WTC11 (cell line): Measurements from ENCODE around the gene PPP2R5A. TPM values are rescaled to one million over a fixed set of nuclear protein-coding genes. Genes with fewer than 3 reads are reported as not detected.

Experiments used
- ATAC-seq: fragments of 200-7000 bp; cut with Tn5 transposase; 2 replicates; pipeline ENCODE4 v1.10.0; 2021; ENCODE audit warnings: mild to moderate bottlenecking, moderate library complexity
- CTCF ChIA-PET: fragments of 300-600 bp; sonication (Branson Sonifier 250); formaldehyde crosslinking; loops from one replicate; lab custom pipeline; 2021; ENCODE audit warnings: antibody characterized with exemption; lab: Charles Lee
- POLR2A ChIA-PET: fragments of 350-600 bp; sonication (Branson Sonifier 250); formaldehyde crosslinking; loops from one replicate; lab custom pipeline; 2021; ENCODE audit warnings: antibody characterized with exemption; lab: Charles Lee
- DNase-seq: peaks from one replicate; pipeline ENCODE4 v3.0.0; 2021; ENCODE audit warnings: low spot score
- H3K27ac Mint-ChIP-seq: 2 replicates; pipeline ENCODE4 v1.8.0; 2021; ENCODE audit warnings: mixed read lengths
- H3K27me3 Mint-ChIP-seq: 2 replicates; pipeline ENCODE4 v1.8.0; 2021; ENCODE audit warnings: low read depth, mild to moderate bottlenecking, moderate library complexity, mixed read lengths
- H3K36me3 Mint-ChIP-seq: 2 replicates; pipeline ENCODE4 v1.8.0; 2021; ENCODE audit warnings: mixed read lengths
- H3K4me1 Mint-ChIP-seq: 2 replicates; pipeline ENCODE4 v1.8.0; 2022; ENCODE audit warnings: mixed read lengths
- H3K4me3 Mint-ChIP-seq: 2 replicates; pipeline ENCODE4 v1.8.0; 2021; ENCODE audit warnings: mild to moderate bottlenecking, moderate library complexity, mixed read lengths
- H3K9me3 Mint-ChIP-seq: 2 replicates; pipeline ENCODE4 v1.8.0; 2021; ENCODE audit warnings: mixed read lengths
- ATF6 ChIP-seq: sonication (generic); formaldehyde crosslinking; IDR thresholded peaks from 2 replicates; pipeline ENCODE4 v1.8.1; 2023; ENCODE audit warnings: mild to moderate bottlenecking, missing genetic modification reagents
- CBFB ChIP-seq: sonication (generic); formaldehyde crosslinking; IDR thresholded peaks from 2 replicates; pipeline ENCODE4 v1.8.1; 2022; ENCODE audit warnings: mild to moderate bottlenecking, low read depth, missing genetic modification reagents
- CREB1 ChIP-seq: sonication (generic); formaldehyde crosslinking; IDR thresholded peaks from 2 replicates; pipeline ENCODE4 v1.8.0; 2023; ENCODE audit warnings: mild to moderate bottlenecking, missing genetic modification reagents
- CREM ChIP-seq: sonication (generic); formaldehyde crosslinking; IDR thresholded peaks from 2 replicates; pipeline ENCODE4 v1.8.1; 2022; ENCODE audit warnings: mild to moderate bottlenecking, missing genetic modification reagents, moderate library complexity
- EMX1 ChIP-seq: fragments of 250-450 bp; sonication (Bioruptor Pico); IDR thresholded peaks from 2 replicates; pipeline ENCODE4 v1.8.0; 2021; ENCODE audit warnings: mild to moderate bottlenecking
- FOXJ3 ChIP-seq: sonication (generic); formaldehyde crosslinking; IDR thresholded peaks from 2 replicates; pipeline ENCODE4 v1.9.0; 2021; ENCODE audit warnings: missing genetic modification reagents, mild to moderate bottlenecking, borderline replicate concordance
- NFYB ChIP-seq: sonication (generic); formaldehyde crosslinking; conservative IDR thresholded peaks from 2 replicates; pipeline ENCODE4 v1.8.0; 2022; ENCODE audit warnings: low read depth, missing genetic modification reagents
- NR1H2 ChIP-seq: sonication (generic); formaldehyde crosslinking; IDR thresholded peaks from 2 replicates; pipeline ENCODE4 v1.9.0; 2021; ENCODE audit warnings: mild to moderate bottlenecking, moderate library complexity, missing genetic modification reagents
- NR2C2 ChIP-seq: sonication (generic); formaldehyde crosslinking; IDR thresholded peaks from 2 replicates; pipeline ENCODE4 v1.8.0; 2022; ENCODE audit warnings: mild to moderate bottlenecking, missing genetic modification reagents
- NR3C1 ChIP-seq: sonication (generic); formaldehyde crosslinking; conservative IDR thresholded peaks from 2 replicates; pipeline ENCODE4 v1.8.1; 2023; ENCODE audit warnings: low read depth, mild to moderate bottlenecking, missing genetic modification reagents
- OVOL2 ChIP-seq: fragments of 250-450 bp; sonication (Bioruptor Pico); IDR thresholded peaks from 2 replicates; pipeline ENCODE4 v1.9.0; 2021; ENCODE audit warnings: mild to moderate bottlenecking, borderline replicate concordance
- RORB ChIP-seq: fragments of 250-450 bp; sonication (Bioruptor Pico); IDR thresholded peaks from 2 replicates; pipeline ENCODE4 v1.9.0; 2021; ENCODE audit warnings: mild to moderate bottlenecking
- SMAD4 ChIP-seq: sonication (generic); formaldehyde crosslinking; IDR thresholded peaks from 2 replicates; pipeline ENCODE4 v1.8.0; 2022; ENCODE audit warnings: mild to moderate bottlenecking, missing genetic modification reagents
- TP53 ChIP-seq: sonication (generic); formaldehyde crosslinking; IDR thresholded peaks from 2 replicates; pipeline ENCODE4 v1.8.1; 2023; ENCODE audit warnings: mild to moderate bottlenecking, missing genetic modification reagents
- ZNF317 ChIP-seq: sonication (generic); formaldehyde crosslinking; IDR thresholded peaks from 2 replicates; pipeline ENCODE4 v1.8.1; 2023; ENCODE audit warnings: low read depth, mild to moderate bottlenecking, moderate library complexity, missing genetic modification reagents, borderline replicate concordance
- ZNF416 ChIP-seq: fragments of 250-450 bp; sonication (Bioruptor Pico); IDR thresholded peaks from 2 replicates; pipeline ENCODE4 v1.9.0; 2021; ENCODE audit warnings: mild to moderate bottlenecking, inconsistent platforms
- ZNF671 ChIP-seq: fragments of 250-450 bp; sonication (Bioruptor Pico); IDR thresholded peaks from 2 replicates; pipeline ENCODE4 v1.8.0; 2021; ENCODE audit warnings: mild to moderate bottlenecking
- total RNA-seq: library from RNA; stranded (reverse); gene quantifications from 3 replicates; pipeline ENCODE4 v1.2.3, GENCODE V29; 2021
- TF ChIP-seq, protein P1 (sequence below): sonication (generic); formaldehyde crosslinking; IDR thresholded peaks from 2 replicates; pipeline ENCODE4 v1.8.0; 2022; ENCODE audit warnings: mild to moderate bottlenecking, missing genetic modification reagents
- TF ChIP-seq, protein P2 (sequence below): sonication (generic); formaldehyde crosslinking; conservative IDR thresholded peaks from 2 replicates; pipeline ENCODE4 v1.8.1; 2022; ENCODE audit warnings: mild to moderate bottlenecking, missing genetic modification reagents
- TF ChIP-seq, protein P3 (sequence below): sonication (generic); formaldehyde crosslinking; IDR thresholded peaks from 2 replicates; pipeline ENCODE4 v1.8.1; 2023; ENCODE audit warnings: mild to moderate bottlenecking, missing genetic modification reagents, borderline replicate concordance
- TF ChIP-seq, protein P4 (sequence below): sonication (generic); formaldehyde crosslinking; IDR thresholded peaks from 2 replicates; pipeline ENCODE4 v1.8.0; 2022; ENCODE audit warnings: mild to moderate bottlenecking, missing genetic modification reagents

The PPP2R5A gene
- total RNA-seq, 1 experiment from 2014 or later: 35.9 TPM

DNA sequence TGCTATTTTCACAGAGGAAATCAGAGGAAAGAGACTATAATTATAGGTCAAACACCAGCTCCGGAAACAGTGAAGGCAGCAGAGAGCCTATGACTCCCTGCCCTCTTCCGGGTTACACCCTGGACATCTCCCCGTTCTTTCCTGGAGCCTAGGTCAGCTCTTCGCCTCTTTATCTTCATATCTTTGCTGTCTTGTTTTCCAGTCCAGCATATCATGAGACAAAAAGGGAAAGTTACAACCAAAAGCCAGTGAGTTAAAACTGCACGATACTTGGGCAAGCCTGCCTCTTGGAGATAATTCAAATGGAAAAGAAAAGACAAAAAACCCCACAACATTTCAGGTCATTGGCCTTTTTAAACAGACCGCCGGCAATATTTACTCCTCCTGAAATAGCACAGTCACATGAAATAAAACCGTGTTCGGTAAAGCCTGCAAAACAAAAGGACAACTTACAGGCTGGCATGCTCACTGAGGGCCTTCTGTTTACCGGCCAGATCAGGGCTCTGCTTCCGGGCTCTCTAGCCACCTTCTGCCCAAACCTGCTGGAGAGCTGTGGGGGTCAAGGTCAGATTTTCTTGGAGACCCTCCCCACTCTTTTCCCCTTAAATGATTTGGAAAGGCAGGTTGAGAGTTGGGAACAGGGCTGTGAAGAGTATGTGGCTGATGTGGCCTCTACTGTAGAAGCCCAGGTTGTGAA is 42.8 kb upstream of the PPP2R5A start (continued):
- TF ChIP-seq SMAD4: no peak

DNA sequence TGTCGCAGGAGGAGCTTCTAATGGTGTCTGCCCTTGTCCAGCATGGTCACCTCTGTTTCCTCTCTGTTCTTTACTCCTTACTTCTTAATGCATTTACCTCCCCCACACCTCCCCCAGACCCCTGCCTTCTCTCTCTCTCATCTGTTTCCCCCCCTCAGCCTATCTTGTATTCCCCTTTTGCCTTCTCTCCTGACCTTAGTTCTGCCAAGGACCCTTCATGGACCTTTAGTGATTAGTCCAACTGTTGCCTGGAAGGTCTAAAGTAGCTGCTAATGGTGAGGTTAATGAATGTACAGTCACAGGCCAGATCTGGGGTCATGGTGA is 42.3 kb upstream of the PPP2R5A start:
- TF ChIP-seq CREB1 (CRISPR knock-in tag) (no peak), TP53 (no peak), ZNF671 (CRISPR knock-in tag) (no peak), NR1H2 (CRISPR knock-in tag) (no peak), CBFB (no peak)
- H3K4me3 Mint-ChIP-seq: no peak overlapping the region
- ATAC-seq: no peak
- no peaks in the 10 kb centered on the region; the same call in 1 of the 2 replicates for H3K27me3 Mint-ChIP-seq
- no peaks in the 10 kb centered on the region for H3K9me3 Mint-ChIP-seq
- no peak for DNase-seq
- H3K27ac Mint-ChIP-seq: no peak overlapping the region
- H3K36me3 Mint-ChIP-seq: no peaks in the 10 kb centered on the region
- no peaks in the 10 kb centered on the region for H3K4me1 Mint-ChIP-seq
- POLR2A ChIA-PET: interaction anchor here (0.5 kb wide), 1 partner anchor 595 kb away, joined by 3 read pairs; no protein-coding TSS in a partner anchor
- CTCF ChIA-PET: interaction anchor here (0.8 kb wide), 1 partner anchor 213 kb away, joined by 3 read pairs; no protein-coding TSS in a partner anchor

DNA sequence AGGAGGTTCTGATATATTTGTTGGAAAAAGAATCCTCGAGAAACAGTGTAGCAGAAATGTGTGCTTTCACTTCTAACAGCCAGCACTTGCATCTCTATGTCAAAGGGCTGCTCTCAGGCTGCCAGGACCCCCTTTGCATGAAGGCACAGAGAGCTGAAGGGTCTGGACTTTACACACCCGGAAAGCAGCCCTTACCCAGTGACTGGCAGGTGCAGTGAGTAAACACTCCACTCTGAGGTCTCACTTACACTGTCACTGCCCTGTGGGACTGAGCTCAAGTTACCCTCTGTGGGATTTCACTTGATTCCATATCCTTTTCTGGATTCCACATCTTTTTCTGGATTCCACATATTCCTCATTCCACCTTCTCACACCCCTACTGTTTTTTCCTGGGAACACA is 40.8 kb upstream of the PPP2R5A start:
- H3K9me3 Mint-ChIP-seq: no peaks in the 10 kb centered on the region
- no peak for ATAC-seq
- POLR2A ChIA-PET: no interaction called here

More for the DNA sequence above, 40.8 kb upstream of the PPP2R5A start:
- no peak for TF ChIP-seq ZNF317 (CRISPR knock-in tag)
- no peak for TF ChIP-seq EMX1
- TF ChIP-seq RORB (CRISPR knock-in tag): no peak
- TF ChIP-seq CBFB: no peak
- TF ChIP-seq CREM (CRISPR knock-in tag): no peak
- TF ChIP-seq NR2C2 (CRISPR knock-in tag): no peak
- TF ChIP-seq, protein P1, sequence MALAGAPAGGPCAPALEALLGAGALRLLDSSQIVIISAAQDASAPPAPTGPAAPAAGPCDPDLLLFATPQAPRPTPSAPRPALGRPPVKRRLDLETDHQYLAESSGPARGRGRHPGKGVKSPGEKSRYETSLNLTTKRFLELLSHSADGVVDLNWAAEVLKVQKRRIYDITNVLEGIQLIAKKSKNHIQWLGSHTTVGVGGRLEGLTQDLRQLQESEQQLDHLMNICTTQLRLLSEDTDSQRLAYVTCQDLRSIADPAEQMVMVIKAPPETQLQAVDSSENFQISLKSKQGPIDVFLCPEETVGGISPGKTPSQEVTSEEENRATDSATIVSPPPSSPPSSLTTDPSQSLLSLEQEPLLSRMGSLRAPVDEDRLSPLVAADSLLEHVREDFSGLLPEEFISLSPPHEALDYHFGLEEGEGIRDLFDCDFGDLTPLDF (CRISPR knock-in tag): no peak
- TF ChIP-seq NR3C1: no peak
- TF ChIP-seq, protein P2, sequence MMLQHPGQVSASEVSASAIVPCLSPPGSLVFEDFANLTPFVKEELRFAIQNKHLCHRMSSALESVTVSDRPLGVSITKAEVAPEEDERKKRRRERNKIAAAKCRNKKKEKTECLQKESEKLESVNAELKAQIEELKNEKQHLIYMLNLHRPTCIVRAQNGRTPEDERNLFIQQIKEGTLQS (CRISPR knock-in tag): no peak
- no peak for TF ChIP-seq FOXJ3 (CRISPR knock-in tag)
- TF ChIP-seq ZNF416 (CRISPR knock-in tag): no peak
- TF ChIP-seq, protein P3, sequence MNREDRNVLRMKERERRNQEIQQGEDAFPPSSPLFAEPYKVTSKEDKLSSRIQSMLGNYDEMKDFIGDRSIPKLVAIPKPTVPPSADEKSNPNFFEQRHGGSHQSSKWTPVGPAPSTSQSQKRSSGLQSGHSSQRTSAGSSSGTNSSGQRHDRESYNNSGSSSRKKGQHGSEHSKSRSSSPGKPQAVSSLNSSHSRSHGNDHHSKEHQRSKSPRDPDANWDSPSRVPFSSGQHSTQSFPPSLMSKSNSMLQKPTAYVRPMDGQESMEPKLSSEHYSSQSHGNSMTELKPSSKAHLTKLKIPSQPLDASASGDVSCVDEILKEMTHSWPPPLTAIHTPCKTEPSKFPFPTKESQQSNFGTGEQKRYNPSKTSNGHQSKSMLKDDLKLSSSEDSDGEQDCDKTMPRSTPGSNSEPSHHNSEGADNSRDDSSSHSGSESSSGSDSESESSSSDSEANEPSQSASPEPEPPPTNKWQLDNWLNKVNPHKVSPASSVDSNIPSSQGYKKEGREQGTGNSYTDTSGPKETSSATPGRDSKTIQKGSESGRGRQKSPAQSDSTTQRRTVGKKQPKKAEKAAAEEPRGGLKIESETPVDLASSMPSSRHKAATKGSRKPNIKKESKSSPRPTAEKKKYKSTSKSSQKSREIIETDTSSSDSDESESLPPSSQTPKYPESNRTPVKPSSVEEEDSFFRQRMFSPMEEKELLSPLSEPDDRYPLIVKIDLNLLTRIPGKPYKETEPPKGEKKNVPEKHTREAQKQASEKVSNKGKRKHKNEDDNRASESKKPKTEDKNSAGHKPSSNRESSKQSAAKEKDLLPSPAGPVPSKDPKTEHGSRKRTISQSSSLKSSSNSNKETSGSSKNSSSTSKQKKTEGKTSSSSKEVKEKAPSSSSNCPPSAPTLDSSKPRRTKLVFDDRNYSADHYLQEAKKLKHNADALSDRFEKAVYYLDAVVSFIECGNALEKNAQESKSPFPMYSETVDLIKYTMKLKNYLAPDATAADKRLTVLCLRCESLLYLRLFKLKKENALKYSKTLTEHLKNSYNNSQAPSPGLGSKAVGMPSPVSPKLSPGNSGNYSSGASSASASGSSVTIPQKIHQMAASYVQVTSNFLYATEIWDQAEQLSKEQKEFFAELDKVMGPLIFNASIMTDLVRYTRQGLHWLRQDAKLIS (CRISPR knock-in tag): no peak
- TF ChIP-seq, protein P4, sequence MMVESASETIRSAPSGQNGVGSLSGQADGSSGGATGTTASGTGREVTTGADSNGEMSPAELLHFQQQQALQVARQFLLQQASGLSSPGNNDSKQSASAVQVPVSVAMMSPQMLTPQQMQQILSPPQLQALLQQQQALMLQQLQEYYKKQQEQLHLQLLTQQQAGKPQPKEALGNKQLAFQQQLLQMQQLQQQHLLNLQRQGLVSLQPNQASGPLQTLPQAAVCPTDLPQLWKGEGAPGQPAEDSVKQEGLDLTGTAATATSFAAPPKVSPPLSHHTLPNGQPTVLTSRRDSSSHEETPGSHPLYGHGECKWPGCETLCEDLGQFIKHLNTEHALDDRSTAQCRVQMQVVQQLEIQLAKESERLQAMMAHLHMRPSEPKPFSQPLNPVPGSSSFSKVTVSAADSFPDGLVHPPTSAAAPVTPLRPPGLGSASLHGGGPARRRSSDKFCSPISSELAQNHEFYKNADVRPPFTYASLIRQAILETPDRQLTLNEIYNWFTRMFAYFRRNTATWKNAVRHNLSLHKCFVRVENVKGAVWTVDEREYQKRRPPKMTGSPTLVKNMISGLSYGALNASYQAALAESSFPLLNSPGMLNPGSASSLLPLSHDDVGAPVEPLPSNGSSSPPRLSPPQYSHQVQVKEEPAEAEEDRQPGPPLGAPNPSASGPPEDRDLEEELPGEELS: no peak
- TF ChIP-seq ATF6 (CRISPR knock-in tag): no peak
- no peak for TF ChIP-seq OVOL2
- no peak for TF ChIP-seq NFYB
- CTCF ChIA-PET: no interaction called here
- DNase-seq: no peak
- Mint-ChIP-seq H3K27ac (no peak overlapping the region), H3K4me1 (no peaks in the 10 kb centered on the region), H3K4me3 (no peak overlapping the region), H3K27me3 (no peaks in the 10 kb centered on the region; the same call in 1 of the 2 replicates), H3K36me3 (no peaks in the 10 kb centered on the region)
